ENCODE measurements around the gene SKAP1. TPM values are rescaled to one million over a fixed set of nuclear protein-coding genes. Genes with fewer than 3 reads are reported as not detected.

The SKAP1 gene
- total RNA-seq, 1 experiment from 2014 or later: 1.3 TPM

- H3K27ac ChIP-seq: no peak overlapping the region
- H3K36me3 ChIP-seq: peaks cover 52% of the 10 kb centered on the region
- no peak for DNase-seq (ENCODE audit: low read depth in 1 of 2, low spot score in 2 of 2)
- H3K4me3 ChIP-seq: no peak overlapping the region
- peaks cover 8% of the 10 kb centered on the region for H3K4me1 ChIP-seq (replicated peaks)
- H3K9me3 ChIP-seq (replicated peaks): no peaks in the 10 kb centered on the region
- H3K27me3 ChIP-seq (replicated peaks): no peaks in the 10 kb centered on the region
Measured at GRCh38 chr17:48123776-48124388, 306.1 kb downstream of the SKAP1 start.

- Histone ChIP-seq H3K9me3 (replicated peaks) (no peaks in the 10 kb centered on the region), H3K36me3 (peaks cover 60% of the 10 kb centered on the region), H3K4me3 (no peak overlapping the region), H3K27ac (no peak overlapping the region), H3K4me1 (replicated peaks) (peaks cover 8% of the 10 kb centered on the region), H3K27me3 (replicated peaks) (no peaks in the 10 kb centered on the region)
- DNase-seq (ENCODE audit: low read depth in 1 of 2, low spot score in 2 of 2): no peak
Measured at GRCh38 chr17:48123111-48123510, 306.9 kb downstream of the SKAP1 start.

- no peaks in the 10 kb centered on the region for H3K27me3 ChIP-seq (replicated peaks)
- no peaks in the 10 kb centered on the region for H3K9me3 ChIP-seq (replicated peaks)
- H3K36me3 ChIP-seq: peaks cover 64% of the 10 kb centered on the region
- H3K4me3 ChIP-seq: no peak overlapping the region
- H3K4me1 ChIP-seq (replicated peaks): peaks cover 7% of the 10 kb centered on the region
- no peak for DNase-seq (ENCODE audit: low read depth in 1 of 2, low spot score in 2 of 2)
- no peak overlapping the region for H3K27ac ChIP-seq
Measured at GRCh38 chr17:48122665-48123045, 307.4 kb downstream of the SKAP1 start.

DNA sequence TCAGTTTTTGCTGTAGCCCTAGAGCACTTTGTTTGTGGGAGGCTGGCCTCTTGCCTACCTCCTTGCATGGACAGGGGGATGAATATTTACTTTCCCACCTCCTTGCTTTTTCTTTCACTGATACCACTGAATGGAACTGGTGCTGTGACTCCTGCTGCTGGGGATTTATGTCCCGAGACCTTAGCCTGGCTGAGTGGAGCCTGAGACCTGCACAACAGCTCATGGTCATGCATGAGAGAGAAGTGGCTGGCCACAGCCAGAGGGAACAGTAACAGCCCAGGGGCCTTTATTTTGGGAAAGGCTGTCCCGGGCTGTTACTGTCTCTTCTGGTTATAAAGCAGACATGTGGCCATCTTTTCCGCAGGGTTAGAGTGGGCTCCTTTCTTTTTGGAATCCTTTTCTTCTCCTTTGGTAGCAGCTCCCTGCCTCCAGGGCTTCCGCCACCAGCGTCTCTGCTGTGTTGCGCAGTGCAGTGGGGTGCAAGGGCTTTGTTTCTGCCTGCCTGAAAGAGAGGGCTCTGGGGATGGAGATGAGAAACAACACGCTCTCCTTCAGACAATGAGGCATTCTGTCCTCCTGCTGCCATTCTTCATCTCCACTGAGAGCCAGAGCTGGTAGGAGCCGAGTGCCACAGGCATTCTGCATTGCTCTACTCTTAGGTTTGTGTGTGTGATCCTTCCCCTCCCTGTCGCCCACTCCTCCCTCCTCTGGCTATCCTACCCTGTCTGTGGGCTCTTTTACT is 307.9 kb downstream of the SKAP1 start:
- no peak overlapping the region for H3K27ac ChIP-seq
- no peaks in the 10 kb centered on the region for H3K27me3 ChIP-seq (replicated peaks)
- H3K36me3 ChIP-seq: peaks cover 69% of the 10 kb centered on the region
- peaks cover under 1% of the 10 kb centered on the region for H3K4me1 ChIP-seq (replicated peaks)
- no peak for DNase-seq (ENCODE audit: low read depth in 1 of 2, low spot score in 2 of 2)
- no peak overlapping the region for H3K4me3 ChIP-seq
- H3K9me3 ChIP-seq (replicated peaks): no peaks in the 10 kb centered on the region

- Histone ChIP-seq H3K27me3 (replicated peaks) (no peaks in the 10 kb centered on the region), H3K27ac (no peak overlapping the region)
- no peak for DNase-seq (ENCODE audit: low read depth in 1 of 2, low spot score in 2 of 2)
Measured at GRCh38 chr17:48113201-48113676, 316.8 kb downstream of the SKAP1 start.

DNA sequence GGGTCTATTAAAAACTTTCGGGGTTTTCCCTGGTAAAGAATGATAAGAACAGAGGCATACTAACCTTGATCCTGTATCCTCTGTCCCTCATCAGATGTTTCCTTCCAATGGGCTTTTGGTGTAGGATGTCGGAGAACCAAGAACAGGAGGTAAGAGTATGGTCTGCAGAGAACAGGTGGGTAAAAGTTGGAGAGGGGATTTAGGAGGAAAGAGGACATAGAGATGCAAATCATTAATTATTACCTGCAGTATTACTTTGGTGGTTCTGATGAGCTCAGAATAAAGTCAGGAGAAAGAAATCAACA is 318.1 kb downstream of the SKAP1 start:
- no peak for DNase-seq (ENCODE audit: low read depth in 1 of 2, low spot score in 2 of 2)
- Histone ChIP-seq H3K9me3 (replicated peaks) (no peaks in the 10 kb centered on the region), H3K27me3 (replicated peaks) (no peaks in the 10 kb centered on the region), H3K27ac (no peak overlapping the region), H3K4me1 (replicated peaks) (peaks cover 12% of the 10 kb centered on the region), H3K36me3 (peaks cover 42% of the 10 kb centered on the region), H3K4me3 (no peak overlapping the region)

More at GRCh38 chr17:48113201-48113676, 316.8 kb downstream of the SKAP1 start:
- H3K9me3 ChIP-seq (replicated peaks): no peaks in the 10 kb centered on the region
- H3K4me3 ChIP-seq: no peak overlapping the region
- H3K36me3 ChIP-seq: peaks cover 47% of the 10 kb centered on the region
- peaks cover 8% of the 10 kb centered on the region for H3K4me1 ChIP-seq (replicated peaks)

DNA sequence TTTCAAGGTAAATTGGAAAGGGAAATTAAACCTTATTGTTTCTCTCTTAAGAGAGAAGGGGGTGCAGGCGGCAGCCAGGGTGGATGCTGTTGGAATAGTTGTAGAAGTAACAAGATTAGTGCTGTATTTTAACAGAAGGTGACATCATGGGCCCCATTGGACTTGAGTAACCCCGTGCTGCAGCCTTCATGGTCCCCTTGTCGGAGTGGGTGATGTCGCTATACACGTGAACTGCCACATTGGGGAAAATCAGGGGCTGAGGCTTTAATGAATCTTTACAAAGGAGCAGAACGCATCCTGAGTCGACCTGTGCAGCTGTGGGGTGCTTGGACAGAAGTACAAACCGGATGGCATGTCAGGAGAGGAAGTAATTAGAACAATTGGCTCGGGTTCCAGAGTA is 319.3 kb downstream of the SKAP1 start:
- Histone ChIP-seq H3K4me3 (no peak overlapping the region), H3K27me3 (replicated peaks) (no peaks in the 10 kb centered on the region), H3K36me3 (peaks cover 31% of the 10 kb centered on the region), H3K4me1 (replicated peaks) (peaks cover 12% of the 10 kb centered on the region), H3K27ac (no peak overlapping the region), H3K9me3 (replicated peaks) (no peaks in the 10 kb centered on the region)
- no peak for DNase-seq (ENCODE audit: low read depth in 1 of 2, low spot score in 2 of 2)

DNA sequence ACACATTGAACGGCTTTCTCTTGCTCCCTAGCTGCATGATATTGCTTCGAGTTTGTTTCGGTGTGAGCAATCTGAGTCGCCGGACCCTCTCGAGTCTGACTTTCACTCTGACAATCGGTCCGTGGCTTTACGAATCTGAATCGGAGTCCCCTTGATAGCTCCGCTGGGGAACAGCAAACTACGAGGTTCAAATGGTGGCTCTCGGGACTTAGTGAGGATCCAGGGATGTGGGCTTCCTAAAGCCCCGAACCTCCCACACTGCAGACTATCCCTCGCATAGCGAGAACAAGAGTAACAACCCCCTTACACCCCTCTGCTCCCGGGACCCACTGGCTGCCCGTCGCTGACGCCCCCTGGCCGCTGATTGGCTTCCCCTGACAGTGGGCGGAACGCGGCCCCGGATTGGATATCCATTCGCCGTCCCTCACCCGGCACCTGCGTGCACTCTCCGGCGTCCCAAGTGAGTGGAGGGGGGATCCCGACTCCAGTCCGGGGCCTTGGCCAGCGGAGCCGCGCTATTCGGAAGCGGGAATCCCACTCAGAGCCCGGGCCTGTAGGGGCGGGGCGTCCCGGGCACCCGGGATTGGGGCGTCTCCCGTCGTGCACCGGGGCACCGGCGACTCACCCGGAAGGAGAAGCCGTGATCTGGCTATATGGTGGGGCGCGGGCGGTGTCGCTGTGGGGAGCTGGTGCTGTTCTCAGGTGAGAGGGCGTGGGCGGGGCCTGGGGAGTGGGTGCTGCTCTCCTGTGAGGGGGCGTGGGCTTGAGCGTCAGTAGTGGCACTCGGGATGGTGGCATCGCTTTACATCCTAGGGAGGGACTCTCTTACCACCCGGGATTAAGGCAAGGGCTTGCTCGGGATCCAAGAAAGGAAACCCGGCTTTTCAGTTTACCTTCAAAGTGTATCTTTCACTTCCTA is 322.6 kb downstream of the SKAP1 start, which contains the start of gene SNX11:
TSS of gene SNX11 (plus strand) at position 630 of the 919 bp plus-strand sequence. CDS start 4,278 bp downstream, outside the sequence.
- Histone ChIP-seq H3K36me3 (0 out of 2 replicates have a peak, but pooled peaks cover 11% of the 10 kb centered on the region), H3K4me3 (peak within 1 kb of the TSS; percentile 91), H3K4me1 (replicated peaks) (peaks cover 12% of the 10 kb centered on the region), H3K27me3 (replicated peaks) (no peaks in the 10 kb centered on the region), H3K27ac (peak within 1 kb of the TSS; percentile 40), H3K9me3 (replicated peaks) (no peaks in the 10 kb centered on the region; the same call in 1 of the 2 replicates)
- DNase-seq (ENCODE audit: low read depth in 1 of 2, low spot score in 2 of 2): peak; percentile 92 to 93

GRCh38 chr17:48106802-48107136 is 323.2 kb downstream of the SKAP1 start:
- Histone ChIP-seq H3K27ac (0 out of 2 replicates have a peak overlapping the region, but pooled peaks have one; percentile 7), H3K27me3 (replicated peaks) (no peaks in the 10 kb centered on the region), H3K36me3 (0 out of 2 replicates have a peak, but pooled peaks cover 5% of the 10 kb centered on the region), H3K4me1 (replicated peaks) (peaks cover 12% of the 10 kb centered on the region), H3K9me3 (replicated peaks) (no peaks in the 10 kb centered on the region; the same call in 1 of the 2 replicates), H3K4me3 (peak overlapping the region; percentile 91)
- DNase-seq (ENCODE audit: low read depth in 1 of 2, low spot score in 2 of 2): no peak

GRCh38 chr17:48104440-48104839 is 325.6 kb downstream of the SKAP1 start:
- Histone ChIP-seq H3K27me3 (replicated peaks) (no peaks in the 10 kb centered on the region), H3K9me3 (replicated peaks) (no peaks in the 10 kb centered on the region; the same call in 1 of the 2 replicates), H3K27ac (no peak overlapping the region), H3K4me3 (no peak overlapping the region), H3K36me3 (peaks cover 15% of the 10 kb centered on the region), H3K4me1 (replicated peaks) (peaks cover 20% of the 10 kb centered on the region)
- no peak for DNase-seq (ENCODE audit: low read depth in 1 of 2, low spot score in 2 of 2)

GRCh38 chr17:48102798-48103715 is 327.0 kb downstream of the SKAP1 start:
- peaks cover 11% of the 10 kb centered on the region for H3K4me1 ChIP-seq (replicated peaks)
- no peak for DNase-seq (ENCODE audit: low read depth in 1 of 2, low spot score in 2 of 2)
- H3K9me3 ChIP-seq (replicated peaks): no peaks in the 10 kb centered on the region; the same call in 1 of the 2 replicates
- no peaks in the 10 kb centered on the region for H3K27me3 ChIP-seq (replicated peaks)
- H3K36me3 ChIP-seq: peaks cover 22% of the 10 kb centered on the region
- H3K27ac ChIP-seq: no peak overlapping the region
- H3K4me3 ChIP-seq: no peak overlapping the region

GRCh38 chr17:48102043-48102750 is 327.8 kb downstream of the SKAP1 start:
- Histone ChIP-seq H3K27me3 (replicated peaks) (no peaks in the 10 kb centered on the region), H3K9me3 (replicated peaks) (no peaks in the 10 kb centered on the region; the same call in 1 of the 2 replicates), H3K4me3 (no peak overlapping the region; the same call in 1 of the 2 replicates)

More at GRCh38 chr17:48102043-48102750, 327.8 kb downstream of the SKAP1 start:
- DNase-seq (ENCODE audit: low read depth in 1 of 2, low spot score in 2 of 2): no peak
- peaks cover 9% of the 10 kb centered on the region for H3K4me1 ChIP-seq (replicated peaks)
- no peak overlapping the region for H3K27ac ChIP-seq
- H3K36me3 ChIP-seq: peaks cover 20% of the 10 kb centered on the region

Data from SJSA1 (cell line).